ENCODE measurements around the gene TUBGCP4. TPM values are rescaled to one million over a fixed set of nuclear protein-coding genes. Genes with fewer than 3 reads are reported as not detected.

Gene TUBGCP4
- polyA plus RNA-seq, 1 donor, result 13.1 TPM

Other genes starting within 250 kb of the TUBGCP4 start
- gene TMEM62, start 237.5 kb upstream of the TUBGCP4 start, polyA plus RNA-seq (ENCODE audit: insufficient read length), result 9.8 TPM
- 41.8 TPM for gene CCNDBP1, start 185.7 kb upstream of the TUBGCP4 start, polyA plus RNA-seq (ENCODE audit: insufficient read length)
- 3.0 TPM for gene EPB42, start 150.1 kb upstream of the TUBGCP4 start, polyA plus RNA-seq (ENCODE audit: insufficient read length)
- 0.16 TPM for gene TGM5, start 104.2 kb upstream of the TUBGCP4 start, polyA plus RNA-seq (ENCODE audit: insufficient read length)
- gene TGM7, start 68.8 kb upstream of the TUBGCP4 start, polyA plus RNA-seq (ENCODE audit: insufficient read length), result not detected
- 5.0 TPM for gene LCMT2, start 40.5 kb upstream of the TUBGCP4 start, polyA plus RNA-seq (ENCODE audit: insufficient read length)
- gene ZSCAN29, start 58 bp upstream of the TUBGCP4 start, polyA plus RNA-seq (ENCODE audit: insufficient read length), result 14.4 TPM
- gene TP53BP1, start 122.1 kb downstream of the TUBGCP4 start, polyA plus RNA-seq (ENCODE audit: insufficient read length), result 42.5 TPM
- 28.3 TPM for gene MAP1A, start 146.5 kb downstream of the TUBGCP4 start, polyA plus RNA-seq (ENCODE audit: insufficient read length)
- 9.9 TPM for gene PPIP5K1, start 219.1 kb downstream of the TUBGCP4 start, polyA plus RNA-seq (ENCODE audit: insufficient read length)
- gene CKMT1B, start 222.9 kb downstream of the TUBGCP4 start, polyA plus RNA-seq (ENCODE audit: insufficient read length), result not detected
- gene STRC, start 247.7 kb downstream of the TUBGCP4 start, polyA plus RNA-seq (ENCODE audit: insufficient read length), result 0.90 TPM

Data from forelimb muscle (tissue), 1 donor.